Measurements from ENCODE around the gene CACNA2D3.

- TF ChIP-seq, protein P1, sequence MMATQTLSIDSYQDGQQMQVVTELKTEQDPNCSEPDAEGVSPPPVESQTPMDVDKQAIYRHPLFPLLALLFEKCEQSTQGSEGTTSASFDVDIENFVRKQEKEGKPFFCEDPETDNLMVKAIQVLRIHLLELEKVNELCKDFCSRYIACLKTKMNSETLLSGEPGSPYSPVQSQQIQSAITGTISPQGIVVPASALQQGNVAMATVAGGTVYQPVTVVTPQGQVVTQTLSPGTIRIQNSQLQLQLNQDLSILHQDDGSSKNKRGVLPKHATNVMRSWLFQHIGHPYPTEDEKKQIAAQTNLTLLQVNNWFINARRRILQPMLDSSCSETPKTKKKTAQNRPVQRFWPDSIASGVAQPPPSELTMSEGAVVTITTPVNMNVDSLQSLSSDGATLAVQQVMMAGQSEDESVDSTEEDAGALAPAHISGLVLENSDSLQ (IDR thresholded peaks at IDR 0.05) = no peak
- TF ChIP-seq ARNT (IDR thresholded peaks at IDR 0.05) (no peak), FOXK2 (IDR thresholded peaks at IDR 0.05) (no peak), FOXM1 (IDR thresholded peaks at IDR 0.05; ENCODE audit: borderline replicate concordance) (no peak), SUZ12 (IDR thresholded peaks at IDR 0.05) (no peak), SP1 (IDR thresholded peaks at IDR 0.05) (no peak), BHLHE40 (IDR thresholded peaks at IDR 0.05; ENCODE audit: borderline replicate concordance) (no peak), HDGF (IDR thresholded peaks at IDR 0.05; ENCODE audit: borderline replicate concordance) (no peak)
Observed at GRCh38 chr3:54486317-54486716, 364.0 kb downstream of the CACNA2D3 start.

Measured in HEK293T (cell line).